GM12878 (cell line): ENCODE data around the gene DEFB132.

Source experiments
- CBX5 ChIP-seq: sonication (generic); IDR thresholded peaks from 2 replicates; pipeline ENCODE4 v1.6.1; 2016; ENCODE audit warnings: low read depth, moderate library complexity, mild to moderate bottlenecking, inconsistent platforms
- EZH2 ChIP-seq: IDR thresholded peaks from 2 replicates; pipeline ENCODE4 v1.6.1; 2012; ENCODE audit warnings: low read depth, mild to moderate bottlenecking, control low read depth, inconsistent platforms, low read length, borderline replicate concordance; ENCODE audit not compliant: control insufficient read depth
- FOXM1 ChIP-seq: IDR thresholded peaks from 2 replicates; pipeline ENCODE4 v1.6.1; 2012; ENCODE audit warnings: low read depth, mild to moderate bottlenecking, inconsistent platforms, low read length, moderate library complexity
- NRF1 ChIP-seq: conservative IDR thresholded peaks from 2 replicates; pipeline ENCODE4 v1.6.1; 2011; ENCODE audit warnings: mild to moderate bottlenecking, low read depth, low read length, improper control_type of control experiment
- PML ChIP-seq: IDR thresholded peaks from 2 replicates; pipeline ENCODE4 v1.6.1; 2012; ENCODE audit warnings: low read length, inconsistent platforms
- POLR2A ChIP-seq: IDR thresholded peaks from 2 replicates; pipeline ENCODE4 v1.6.1; 2011; ENCODE audit warnings: low read depth, mild to moderate bottlenecking, low read length
- POLR2AphosphoS5 ChIP-seq: IDR thresholded peaks from 2 replicates; pipeline ENCODE4 v1.6.1; 2011; ENCODE audit warnings: mild to moderate bottlenecking, low read length, inconsistent platforms
- RAD51 ChIP-seq: fragments of 450-650 bp; IDR thresholded peaks from 2 replicates; pipeline ENCODE4 v1.6.1; 2016; ENCODE audit warnings: moderate library complexity, mild to moderate bottlenecking, inconsistent platforms
- RCOR1 ChIP-seq: conservative IDR thresholded peaks from 2 replicates; pipeline ENCODE4 v1.6.1; 2012; ENCODE audit warnings: low read depth, low read length, improper control_type of control experiment
- TF ChIP-seq, protein P1 (sequence below), 3 experiments: IDR thresholded peaks in 2 of 3; conservative IDR thresholded peaks in 1 of 3; 2 replicates each; pipeline ENCODE4 v1.5.1; 2011; ENCODE audit warnings: low read depth in 3 of 3, low read length in 3 of 3, mild to moderate bottlenecking in 3 of 3, control low read depth in 2 of 3, moderate library complexity in 2 of 3, inconsistent platforms in 1 of 3, mixed read lengths in 1 of 3; ENCODE audit not compliant: control insufficient read depth in 2 of 3, insufficient read depth in 1 of 3; ENCODE audit errors: extremely low read depth in 1 of 3
- TF ChIP-seq, protein P2 (sequence below): IDR thresholded peaks from 2 replicates; pipeline ENCODE4 v1.6.1; 2012; ENCODE audit warnings: mild to moderate bottlenecking, low read depth, low read length

DNA sequence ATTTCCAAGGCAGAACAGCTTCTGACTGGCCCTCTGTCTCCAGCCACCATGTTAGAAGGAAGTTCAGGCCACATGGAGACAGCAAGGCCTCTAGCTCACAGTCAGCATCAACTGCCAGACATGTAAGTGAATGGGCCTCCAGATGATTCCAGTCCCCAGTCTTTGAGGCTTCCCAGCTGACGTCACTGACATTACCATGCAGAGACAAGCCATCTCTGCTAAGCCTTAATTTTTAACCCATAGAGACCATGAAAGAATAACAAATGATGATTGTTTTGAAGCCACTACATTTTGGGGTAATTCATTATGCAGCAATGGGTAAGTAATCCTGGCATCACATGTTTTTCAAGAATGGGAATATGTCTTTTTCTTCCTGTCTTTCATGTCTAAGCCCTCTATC is 41.7 kb upstream of the DEFB132 start:
- TF ChIP-seq, protein P1, sequence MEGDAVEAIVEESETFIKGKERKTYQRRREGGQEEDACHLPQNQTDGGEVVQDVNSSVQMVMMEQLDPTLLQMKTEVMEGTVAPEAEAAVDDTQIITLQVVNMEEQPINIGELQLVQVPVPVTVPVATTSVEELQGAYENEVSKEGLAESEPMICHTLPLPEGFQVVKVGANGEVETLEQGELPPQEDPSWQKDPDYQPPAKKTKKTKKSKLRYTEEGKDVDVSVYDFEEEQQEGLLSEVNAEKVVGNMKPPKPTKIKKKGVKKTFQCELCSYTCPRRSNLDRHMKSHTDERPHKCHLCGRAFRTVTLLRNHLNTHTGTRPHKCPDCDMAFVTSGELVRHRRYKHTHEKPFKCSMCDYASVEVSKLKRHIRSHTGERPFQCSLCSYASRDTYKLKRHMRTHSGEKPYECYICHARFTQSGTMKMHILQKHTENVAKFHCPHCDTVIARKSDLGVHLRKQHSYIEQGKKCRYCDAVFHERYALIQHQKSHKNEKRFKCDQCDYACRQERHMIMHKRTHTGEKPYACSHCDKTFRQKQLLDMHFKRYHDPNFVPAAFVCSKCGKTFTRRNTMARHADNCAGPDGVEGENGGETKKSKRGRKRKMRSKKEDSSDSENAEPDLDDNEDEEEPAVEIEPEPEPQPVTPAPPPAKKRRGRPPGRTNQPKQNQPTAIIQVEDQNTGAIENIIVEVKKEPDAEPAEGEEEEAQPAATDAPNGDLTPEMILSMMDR (IDR thresholded peaks at IDR 0.05 in 2 of 3, conservative IDR thresholded peaks at IDR 0.05 in 1 of 3; ENCODE audit: control insufficient read depth in 2 of 3, extremely low read depth in 1 of 3, insufficient read depth in 1 of 3, low read depth in 3 of 3, low read length in 3 of 3), result no peak
- no peak for TF ChIP-seq EZH2
- no peak for TF ChIP-seq NRF1
- no peak for TF ChIP-seq POLR2AphosphoS5
- TF ChIP-seq RAD51, result no peak
- TF ChIP-seq, protein P2, sequence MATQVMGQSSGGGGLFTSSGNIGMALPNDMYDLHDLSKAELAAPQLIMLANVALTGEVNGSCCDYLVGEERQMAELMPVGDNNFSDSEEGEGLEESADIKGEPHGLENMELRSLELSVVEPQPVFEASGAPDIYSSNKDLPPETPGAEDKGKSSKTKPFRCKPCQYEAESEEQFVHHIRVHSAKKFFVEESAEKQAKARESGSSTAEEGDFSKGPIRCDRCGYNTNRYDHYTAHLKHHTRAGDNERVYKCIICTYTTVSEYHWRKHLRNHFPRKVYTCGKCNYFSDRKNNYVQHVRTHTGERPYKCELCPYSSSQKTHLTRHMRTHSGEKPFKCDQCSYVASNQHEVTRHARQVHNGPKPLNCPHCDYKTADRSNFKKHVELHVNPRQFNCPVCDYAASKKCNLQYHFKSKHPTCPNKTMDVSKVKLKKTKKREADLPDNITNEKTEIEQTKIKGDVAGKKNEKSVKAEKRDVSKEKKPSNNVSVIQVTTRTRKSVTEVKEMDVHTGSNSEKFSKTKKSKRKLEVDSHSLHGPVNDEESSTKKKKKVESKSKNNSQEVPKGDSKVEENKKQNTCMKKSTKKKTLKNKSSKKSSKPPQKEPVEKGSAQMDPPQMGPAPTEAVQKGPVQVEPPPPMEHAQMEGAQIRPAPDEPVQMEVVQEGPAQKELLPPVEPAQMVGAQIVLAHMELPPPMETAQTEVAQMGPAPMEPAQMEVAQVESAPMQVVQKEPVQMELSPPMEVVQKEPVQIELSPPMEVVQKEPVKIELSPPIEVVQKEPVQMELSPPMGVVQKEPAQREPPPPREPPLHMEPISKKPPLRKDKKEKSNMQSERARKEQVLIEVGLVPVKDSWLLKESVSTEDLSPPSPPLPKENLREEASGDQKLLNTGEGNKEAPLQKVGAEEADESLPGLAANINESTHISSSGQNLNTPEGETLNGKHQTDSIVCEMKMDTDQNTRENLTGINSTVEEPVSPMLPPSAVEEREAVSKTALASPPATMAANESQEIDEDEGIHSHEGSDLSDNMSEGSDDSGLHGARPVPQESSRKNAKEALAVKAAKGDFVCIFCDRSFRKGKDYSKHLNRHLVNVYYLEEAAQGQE, result no peak
- TF ChIP-seq CBX5, result no peak
- TF ChIP-seq RCOR1, result no peak
- no peak for TF ChIP-seq PML
- no peak for TF ChIP-seq FOXM1
- no peak for TF ChIP-seq POLR2A
